Activated CD4-positive, alpha-beta T cell treated with anti-CD3 and anti-CD28 coated beads, Interleukin-2, amount 50 U/mL, for 4 hours (primary cell): ENCODE measurements around the gene ELOB.

ENCODE experiments used
- DNase-seq, 2 experiments: peaks; one replicate each; pipeline ENCODE4 v3.0.0-alpha.2; 2020

The ELOB gene

DNA sequence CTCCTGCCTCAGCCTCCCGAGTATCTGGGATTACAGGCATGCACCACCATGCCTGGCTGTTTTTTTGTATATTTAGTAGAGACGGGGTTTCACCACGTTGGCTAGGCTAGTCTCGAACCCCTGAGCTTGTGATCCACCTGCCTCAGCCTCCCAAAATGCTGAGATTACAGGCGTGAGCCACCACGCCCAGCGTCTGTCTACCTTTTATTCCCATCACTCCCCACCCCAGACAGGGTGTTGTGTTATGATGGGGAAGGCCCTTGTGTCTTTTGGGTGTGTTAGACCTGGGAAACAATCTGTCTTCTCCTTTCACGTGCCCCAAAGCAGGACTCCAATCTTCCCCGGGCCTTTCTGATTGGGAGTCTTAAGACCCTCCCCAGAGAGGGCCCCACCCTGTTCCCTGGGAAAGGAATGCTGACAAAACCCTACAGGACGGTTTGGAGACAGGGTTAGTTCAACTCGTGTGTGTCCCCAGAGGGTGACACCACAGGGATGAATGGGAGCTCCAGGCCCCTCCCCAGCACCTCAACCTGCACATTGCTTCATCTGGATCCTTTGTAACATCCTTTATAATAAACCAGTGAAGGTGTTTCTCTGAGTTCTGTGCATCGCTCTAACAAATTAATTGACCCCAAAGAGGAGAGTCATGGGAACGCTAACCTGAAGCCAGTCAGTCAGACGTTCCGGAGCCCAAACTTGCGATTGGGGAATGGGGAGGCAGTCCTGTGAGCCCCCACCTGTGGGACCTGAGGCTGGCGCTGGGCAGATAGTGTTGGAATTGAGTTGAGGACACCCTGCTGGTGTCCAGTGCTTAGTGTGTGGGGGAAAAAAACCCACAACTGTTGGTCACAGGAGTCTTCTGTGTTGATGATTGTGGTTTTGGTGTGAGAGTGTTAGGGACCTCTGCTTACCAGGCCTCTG, 3.2 kb upstream of the ELOB start:
- DNase-seq: no peak

GRCh38 chr16:2779151-2779920, 2.3 kb upstream of the ELOB start:
- no peak for DNase-seq

DNA sequence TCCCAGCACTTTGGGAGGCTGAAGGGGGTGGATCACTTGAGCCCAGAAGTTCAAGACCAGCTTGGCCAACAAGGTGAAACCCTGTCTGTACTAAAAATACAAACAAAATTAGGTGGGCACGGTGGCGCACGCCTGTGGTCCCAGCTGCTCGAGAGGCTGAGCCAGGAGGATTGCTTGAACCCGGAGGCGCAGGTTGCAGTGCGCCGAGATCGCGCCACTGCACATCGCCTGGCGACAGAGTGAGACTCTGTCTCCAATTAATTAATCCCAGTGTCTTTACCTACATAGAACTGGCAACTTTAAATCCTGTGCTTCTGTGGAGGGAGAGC, 1.5 kb upstream of the ELOB start:
- DNase-seq: no peak

GRCh38 chr16:2777903-2778629, 986 bp upstream of the ELOB start:
- peak in 1 of 2 experiments; percentile 16 for DNase-seq

DNA sequence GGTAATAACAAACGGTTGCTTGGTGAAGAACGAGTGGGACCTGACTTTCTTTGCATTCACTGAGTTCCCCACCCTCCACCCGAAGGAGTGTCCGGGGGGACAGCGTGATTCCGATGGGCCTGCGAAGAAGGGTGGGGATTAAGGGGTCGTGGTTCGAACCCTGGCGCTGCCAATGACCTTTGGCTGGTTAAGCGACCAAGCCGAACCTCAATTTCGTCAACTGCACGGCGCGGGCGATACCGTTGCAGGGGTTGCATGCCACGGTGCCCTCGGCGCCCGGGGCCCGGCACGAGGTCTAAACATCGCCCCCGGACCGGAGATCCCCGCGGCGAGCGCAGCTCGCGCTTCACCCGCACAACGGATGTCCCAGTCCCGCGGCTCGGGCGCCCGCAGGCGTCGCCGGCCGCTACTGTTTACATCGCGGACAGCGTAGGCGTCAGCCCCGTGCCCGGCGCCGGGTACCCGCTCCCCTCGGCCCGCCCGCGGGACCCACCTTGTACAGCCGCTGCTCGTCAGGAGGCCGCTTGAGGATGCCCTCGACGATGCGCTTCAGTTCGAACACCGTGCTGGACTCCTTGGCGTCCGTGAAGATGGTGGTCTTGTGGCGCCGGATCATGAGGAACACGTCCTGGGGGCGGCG, 460 bp downstream of the ELOB start:
- DNase-seq: no peak

DNA sequence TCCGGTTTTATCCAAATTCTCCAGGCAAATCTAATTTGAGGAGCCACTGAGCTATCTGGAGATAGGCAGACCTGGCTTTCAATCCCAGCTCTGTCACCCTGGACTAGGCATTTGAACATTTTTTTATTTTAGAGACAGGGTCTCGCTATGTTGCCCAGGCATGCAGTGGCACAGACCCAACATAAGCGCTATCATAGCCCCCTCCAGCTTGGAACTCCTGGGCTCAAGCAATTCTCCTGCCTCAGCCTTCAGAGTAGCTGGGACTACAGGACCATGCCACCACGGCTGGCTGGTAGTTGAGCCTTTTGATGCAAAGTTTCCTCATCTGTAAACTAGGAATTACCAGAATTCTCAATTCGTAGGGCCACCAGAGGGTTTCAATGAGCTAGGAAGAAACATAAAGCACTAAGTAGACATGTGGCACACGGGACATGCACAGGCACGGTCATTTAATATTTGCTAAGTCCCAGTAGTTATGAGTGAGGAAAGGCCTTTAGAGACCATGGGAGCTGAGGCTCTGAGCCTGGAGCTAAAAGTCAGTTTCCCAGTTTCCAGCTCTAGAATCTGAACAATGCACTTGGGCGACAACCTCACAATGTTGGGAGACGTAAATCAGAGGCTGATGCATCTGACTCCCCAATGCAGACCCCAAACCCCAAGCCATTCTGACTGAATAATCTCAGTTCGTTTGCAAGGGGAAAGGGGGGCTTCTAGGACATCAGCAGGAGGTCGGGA, 1.1 kb downstream of the ELOB start:
- DNase-seq: no peak

- DNase-seq: no peak
These were observed 1.9 kb downstream of the ELOB start for GRCh38 chr16:2775131-2775716.

GRCh38 chr16:2774161-2774891, 2.8 kb downstream of the ELOB start:
- DNase-seq: no peak

DNA sequence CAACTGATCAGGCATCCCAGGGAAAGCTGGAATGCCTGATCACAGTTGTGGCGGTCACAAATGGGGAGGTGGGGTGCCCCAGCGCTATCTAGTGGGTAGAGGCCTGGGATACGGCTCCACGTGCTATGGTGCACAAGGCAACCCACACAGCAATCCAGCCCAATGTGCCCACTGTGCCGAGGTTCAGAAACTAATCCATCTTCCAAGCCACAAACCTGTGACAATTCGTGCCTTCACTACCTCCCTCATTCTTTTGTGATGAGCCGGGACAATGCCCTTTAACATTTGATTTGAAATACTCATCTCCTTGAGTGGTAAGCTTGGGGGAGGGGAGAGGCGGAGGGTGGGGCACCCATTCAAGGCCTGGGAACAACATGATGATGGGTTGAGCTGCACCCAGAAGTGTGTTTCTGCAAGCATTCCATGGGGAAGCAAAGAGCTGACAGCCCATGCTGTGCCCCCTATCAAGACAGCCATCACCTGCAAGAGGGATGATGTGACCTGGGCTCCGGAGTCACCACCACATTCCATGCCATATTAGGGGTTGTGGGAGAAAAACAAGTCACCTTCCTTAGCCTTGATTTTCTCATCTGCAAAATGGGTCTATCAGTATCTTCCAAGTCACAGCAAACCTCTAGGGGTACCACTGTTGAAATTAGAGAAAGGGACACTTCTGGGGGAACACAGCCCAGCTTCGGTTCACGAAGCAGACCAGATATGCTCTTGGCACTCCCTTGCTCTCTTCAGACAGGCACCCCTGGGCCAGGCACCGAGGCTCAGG, 3.7 kb downstream of the ELOB start:
- DNase-seq: no peak

DNA sequence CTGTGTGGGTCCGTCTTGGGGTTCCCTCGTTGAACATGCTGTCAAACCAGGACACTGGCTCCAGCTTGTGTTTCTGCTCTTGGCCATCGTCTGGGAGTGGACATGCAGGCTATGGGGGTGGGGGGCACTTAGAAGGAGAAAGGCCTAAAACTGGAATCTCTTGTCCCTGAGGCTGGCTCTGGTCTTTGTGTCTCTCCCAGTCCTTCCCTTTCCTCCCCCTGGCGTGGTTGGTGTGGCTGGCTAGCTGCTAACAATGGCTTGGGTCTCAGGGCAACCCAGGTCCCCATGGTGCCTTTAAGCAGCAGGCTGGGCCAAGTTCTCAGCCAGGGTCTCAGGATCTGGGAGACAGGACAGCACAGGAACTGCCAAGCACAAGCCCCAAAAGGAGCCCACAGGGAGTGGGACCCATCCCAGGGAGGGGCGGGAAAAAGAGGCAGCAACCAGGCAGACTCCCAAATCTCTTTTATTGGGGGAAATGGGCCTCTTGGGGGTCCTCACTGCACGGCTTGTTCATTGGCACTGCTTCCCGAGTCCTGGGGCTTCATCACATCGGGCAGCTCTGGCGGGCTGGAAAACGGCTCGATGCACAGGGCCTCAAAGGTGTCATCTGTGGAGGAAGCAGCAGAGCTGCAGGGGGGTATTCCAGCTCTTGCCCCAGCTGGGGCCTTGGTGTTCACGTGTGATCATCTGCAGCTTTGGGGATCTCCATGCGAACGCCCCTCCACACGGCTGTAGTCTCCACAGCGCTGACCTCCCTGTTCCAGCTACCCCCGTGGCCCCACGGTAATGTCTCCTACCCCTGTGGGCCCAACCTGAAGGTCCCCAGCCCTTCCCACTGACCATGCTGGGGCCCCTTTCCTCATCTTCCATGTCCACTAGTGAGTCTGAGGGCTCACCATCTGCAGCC, 5.3 kb downstream of the ELOB start:
- no peak for DNase-seq

- no peak for DNase-seq
These were observed 6.8 kb downstream of the ELOB start for GRCh38 chr16:2770057-2770951.

DNA sequence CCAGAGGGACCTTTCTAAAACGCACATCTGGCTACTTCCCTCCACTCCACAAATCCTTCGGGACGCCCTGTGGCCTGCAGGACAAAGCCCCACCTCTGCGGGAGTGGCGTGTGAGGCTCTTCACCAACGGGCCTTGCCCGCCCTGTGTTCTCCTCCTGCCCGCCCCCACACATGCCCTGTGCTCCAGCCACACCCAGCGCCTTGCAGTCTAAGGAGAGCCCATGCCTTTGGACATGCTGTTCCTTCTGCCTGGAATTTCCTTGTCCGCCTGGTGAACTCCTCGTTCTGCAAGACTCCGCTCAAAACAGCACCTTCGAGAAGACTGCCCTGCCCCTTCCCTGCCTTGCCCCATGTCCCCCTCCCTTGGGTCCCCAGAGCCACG, 7.4 kb downstream of the ELOB start:
- DNase-seq: no peak

- DNase-seq: no peak
These were observed 8.0 kb downstream of the ELOB start for GRCh38 chr16:2769100-2769529.

- no peak for DNase-seq
These were observed 8.5 kb downstream of the ELOB start for GRCh38 chr16:2768403-2769089.

GRCh38 chr16:2767891-2768290, 9.2 kb downstream of the ELOB start:
- no peak for DNase-seq

DNA sequence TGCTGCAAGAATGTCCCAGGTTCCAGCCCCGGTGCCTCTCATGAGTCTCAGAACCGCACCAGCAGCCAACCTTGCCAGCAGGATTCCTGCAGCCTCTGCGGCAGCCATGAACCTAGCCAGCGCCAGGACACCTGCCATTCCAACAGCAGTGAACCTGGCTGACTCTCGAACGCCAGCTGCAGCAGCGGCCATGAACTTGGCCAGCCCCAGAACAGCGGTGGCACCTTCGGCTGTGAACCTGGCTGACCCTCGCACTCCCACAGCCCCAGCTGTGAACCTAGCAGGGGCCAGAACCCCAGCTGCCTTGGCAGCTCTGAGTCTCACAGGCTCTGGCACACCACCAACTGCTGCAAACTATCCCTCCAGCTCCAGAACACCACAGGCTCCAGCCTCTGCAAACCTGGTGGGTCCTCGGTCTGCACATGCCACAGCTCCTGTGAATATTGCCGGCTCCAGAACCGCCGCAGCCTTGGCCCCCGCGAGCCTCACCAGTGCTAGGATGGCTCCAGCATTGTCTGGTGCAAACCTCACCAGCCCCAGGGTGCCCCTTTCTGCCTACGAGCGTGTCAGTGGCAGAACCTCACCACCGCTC, 9.8 kb downstream of the ELOB start:
- DNase-seq: no peak
